HG03103 (cell line): Measurements from ENCODE around the gene CD163.
"Not testable (repeated sequence)": the region's sequence is repeated elsewhere in the genome, so short reads cannot be mapped to it uniquely, and the experiment has no call there.

Source experiments
- ATAC-seq: cut with Tn5 transposase; IDR thresholded peaks from one replicate; pipeline ENCODE4 v1.9.1; 2021; ENCODE audit warnings: low read depth; ENCODE audit not compliant: unreplicated experiment

Gene CD163

DNA sequence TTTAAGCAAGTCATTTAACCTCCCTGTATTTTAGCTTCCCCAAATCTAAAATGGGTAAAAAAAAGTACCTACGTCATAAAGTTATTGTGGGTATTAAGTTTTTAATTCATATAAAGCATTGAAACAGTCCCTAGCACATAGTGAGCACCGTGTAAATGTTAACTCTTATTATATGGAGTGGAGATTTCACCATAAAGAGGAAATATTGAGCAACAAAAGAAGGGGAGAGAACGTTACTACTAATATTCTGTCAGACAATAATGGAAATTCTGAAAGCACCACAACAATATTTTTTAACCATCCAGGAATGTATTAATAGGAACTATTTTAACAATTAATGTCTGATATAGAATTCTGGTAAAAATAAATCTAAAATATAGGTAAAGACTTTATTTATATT, 51.8 kb downstream of the CD163 start:
- no peak for ATAC-seq

DNA sequence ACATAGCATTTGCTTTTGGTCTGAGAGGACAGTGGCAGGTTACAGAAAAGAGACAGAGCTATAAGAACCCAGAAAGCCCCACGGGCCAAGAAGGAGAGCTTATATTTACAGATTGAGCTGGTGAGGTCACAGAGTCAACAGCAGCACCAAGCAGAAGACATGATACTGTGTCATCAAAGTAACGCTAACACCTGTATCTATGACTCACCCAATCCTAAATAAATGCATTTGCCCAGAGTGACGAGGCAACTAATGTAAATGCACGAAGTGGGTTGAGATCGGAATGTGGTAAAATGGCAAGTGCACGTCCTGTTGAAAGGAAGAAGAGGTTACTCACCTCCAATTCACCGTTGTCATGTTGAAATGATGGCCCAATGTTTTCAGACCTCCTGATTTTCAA, 52.9 kb downstream of the CD163 start:
- ATAC-seq, result no peak

DNA sequence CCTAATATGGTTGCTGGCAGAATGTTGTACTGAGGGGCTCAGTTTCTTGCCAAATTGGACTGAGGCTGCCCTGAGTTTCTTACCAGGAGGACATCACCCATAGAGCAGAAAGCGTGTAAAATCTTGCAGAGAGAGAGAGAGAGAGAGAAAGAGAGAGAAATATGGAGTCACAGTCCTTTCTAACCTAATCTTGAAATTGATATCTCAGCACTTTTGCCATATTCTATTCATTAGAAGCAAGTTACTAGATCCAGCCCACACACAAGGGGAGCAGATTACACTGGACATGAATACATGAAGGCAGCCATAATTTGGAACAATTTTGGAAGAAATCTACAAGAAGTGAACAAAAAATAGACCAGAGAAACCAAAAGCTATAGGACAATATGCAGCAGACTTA, 55.5 kb downstream of the CD163 start:
- no peak for ATAC-seq

DNA sequence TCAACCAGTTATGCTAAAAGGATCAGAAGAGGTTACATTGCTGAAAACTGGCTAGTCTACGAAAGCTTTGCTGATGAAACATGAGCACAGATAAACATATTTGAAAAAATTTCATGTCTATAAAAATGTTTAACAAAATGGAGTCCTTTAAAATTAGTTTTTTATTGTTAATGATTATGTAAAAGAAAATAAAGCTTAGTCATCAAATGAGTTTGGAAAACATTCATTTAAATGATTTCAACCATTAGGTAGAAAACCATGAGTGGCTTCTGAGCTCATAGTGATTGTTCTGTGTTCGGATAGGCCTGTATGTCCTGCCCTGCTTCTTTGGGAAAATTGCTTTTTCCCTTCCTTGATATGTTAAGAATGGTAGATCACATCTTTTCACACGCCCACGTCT, 59.0 kb downstream of the CD163 start:
- ATAC-seq, result no peak

DNA sequence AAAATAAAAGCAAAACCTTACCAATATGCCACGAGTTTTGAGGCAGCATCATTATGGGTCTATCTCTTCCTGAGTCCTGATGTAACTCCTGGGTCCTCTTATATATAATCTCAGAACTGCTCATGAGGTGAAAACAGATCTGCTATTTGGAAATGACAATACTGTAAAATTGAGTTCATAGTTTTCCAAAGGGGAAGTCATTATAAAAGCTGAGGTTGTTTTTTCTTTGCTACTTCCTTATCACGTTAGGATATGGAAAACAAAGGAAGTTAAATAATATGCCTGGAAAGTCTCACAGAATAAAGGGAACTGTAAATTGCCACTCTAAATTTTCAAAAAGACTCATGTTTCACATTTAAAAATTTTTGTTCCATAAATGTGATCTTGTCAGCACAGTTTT, 59.5 kb downstream of the CD163 start, which contains the start of gene CD163L1:
Gene CD163L1 (minus strand): TSS at position 78 of the 400 bp plus-strand sequence. CDS start 26 bp downstream, at position 52.
- ATAC-seq, result no peak

DNA sequence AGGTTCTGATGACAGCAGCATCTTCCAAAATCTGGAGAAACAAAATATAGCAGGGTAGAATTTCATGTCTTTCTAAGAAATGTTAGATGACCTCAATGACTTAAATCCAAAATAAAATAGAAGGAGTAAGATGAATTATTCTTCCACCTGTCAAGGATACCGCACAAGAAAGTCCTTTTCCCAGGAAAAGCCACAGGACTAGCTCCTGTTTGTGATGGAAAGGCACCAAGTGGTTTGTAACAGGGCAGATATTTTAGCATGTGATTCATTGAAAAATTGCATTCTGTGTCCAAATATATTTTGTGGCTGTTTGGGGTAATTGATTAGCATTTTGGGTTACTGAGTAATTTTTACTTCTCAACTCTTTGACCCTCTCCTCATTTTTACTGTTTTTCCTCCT, 62.4 kb downstream of the CD163 start:
- no peak for ATAC-seq

- ATAC-seq, result no peak
Measured at GRCh38 chr12:7439579-7440505, 63.7 kb downstream of the CD163 start.

- ATAC-seq, result not testable (repeated sequence)
Measured at GRCh38 chr12:7438291-7438995, 65.1 kb downstream of the CD163 start.

GRCh38 chr12:7437494-7437893, 66.1 kb downstream of the CD163 start:
- ATAC-seq, result not testable (repeated sequence)

- ATAC-seq, result no peak
Measured at GRCh38 chr12:7434670-7435069, 68.9 kb downstream of the CD163 start.

- no peak for ATAC-seq
Measured at GRCh38 chr12:7433276-7433822, 70.2 kb downstream of the CD163 start.

- ATAC-seq, result no peak
Measured at GRCh38 chr12:7431993-7432685, 71.4 kb downstream of the CD163 start.
